H1 (cell line): ENCODE data around the gene LRRFIP1. TPM values are rescaled to one million over a fixed set of nuclear protein-coding genes. Genes with fewer than 3 reads are reported as not detected.

Source experiments
- CTCF ChIA-PET: fragments of 300-600 bp; sonication (Branson Sonifier 250); formaldehyde crosslinking; loops from one replicate; lab custom pipeline; 2021; ENCODE audit not compliant: partially characterized antibody; lab: Charles Lee
- POLR2A ChIA-PET: fragments of 300-600 bp; sonication (Branson Sonifier 250); formaldehyde crosslinking; loops from one replicate; lab custom pipeline; 2021; ENCODE audit warnings: inconsistent platforms; ENCODE audit not compliant: partially characterized antibody; lab: Charles Lee
- DNase-seq, 2 experiments: peaks; one replicate each; pipeline versions ENCODE4 v3.0.0 to v3.0.0-alpha.2; 2010 to 2022; ENCODE audit warnings: low spot score in 2 of 2, low read depth in 1 of 2, mixed read lengths in 1 of 2
- FAIRE-seq: peaks from 2 replicates; lab custom pipeline; 2011; peaks lifted over from hg19 to GRCh38; lab: Jason Lieb, UNC
- H2AFZ ChIP-seq: 2 replicates; pipeline ENCODE4 v1.8.1; 2012; ENCODE audit warnings: low read length, inconsistent platforms
- H2AK5ac ChIP-seq: 2 replicates; pipeline ENCODE4 v1.6.1; 2013; ENCODE audit warnings: low read depth, low read length
- H2BK120ac ChIP-seq: replicated peaks from 2 replicates; pipeline ENCODE3; 2013; ENCODE audit warnings: low read depth, low read length, inconsistent platforms
- H2BK12ac ChIP-seq: 2 replicates; pipeline ENCODE4 v1.6.1; 2013; ENCODE audit warnings: low read depth, low read length
- H2BK15ac ChIP-seq: 2 replicates; pipeline ENCODE4 v1.6.1; 2013; ENCODE audit warnings: low read length
- H2BK20ac ChIP-seq: 2 replicates; pipeline ENCODE4 v1.6.1; 2013; ENCODE audit warnings: low read length
- H2BK5ac ChIP-seq: 2 replicates; pipeline ENCODE4 v1.6.1; 2013; ENCODE audit warnings: low read depth, low read length
- H3K14ac ChIP-seq: 2 replicates; pipeline ENCODE4 v1.6.1; 2013; ENCODE audit warnings: inconsistent platforms; ENCODE audit not compliant: insufficient read length
- H3K18ac ChIP-seq: 2 replicates; pipeline ENCODE4 v1.6.1; 2013; ENCODE audit warnings: low read length; ENCODE audit errors: extremely low read depth
- H3K23ac ChIP-seq: 2 replicates; pipeline ENCODE4 v1.6.1; 2013; ENCODE audit warnings: inconsistent platforms; ENCODE audit not compliant: insufficient read length
- H3K23me2 ChIP-seq: 2 replicates; pipeline ENCODE4 v1.6.1; 2013; ENCODE audit warnings: low read depth, low read length
- H3K27ac ChIP-seq: 2 replicates; pipeline ENCODE4 v1.6.1; 2011; ENCODE audit warnings: low read depth, low read length, inconsistent platforms
- H3K27me3 ChIP-seq, 4 experiments: replicated peaks in 1 of 4; 1 replicate in 1 of 4; 2 replicates in 3 of 4; pipeline versions ENCODE4 v1.6.1 to v1.8.1; 2011 to 2013; ENCODE audit warnings: low read length in 3 of 4, mild to moderate bottlenecking in 3 of 4, inconsistent platforms in 2 of 4, mixed read lengths in 2 of 4, moderate library complexity in 1 of 4; ENCODE audit not compliant: control insufficient read depth in 3 of 4, insufficient read depth in 3 of 4; ENCODE audit errors: extremely low read depth in 1 of 4
- H3K36me3 ChIP-seq, 4 experiments: 2 replicates each; pipeline versions ENCODE4 v1.6.1 to v1.8.1; 2011 to 2013; ENCODE audit warnings: mild to moderate bottlenecking in 4 of 4, low read length in 3 of 4, moderate library complexity in 2 of 4, control low read depth in 1 of 4, inconsistent platforms in 1 of 4; ENCODE audit not compliant: insufficient read depth in 4 of 4, control insufficient read depth in 2 of 4
- H3K4ac ChIP-seq: replicated peaks from 2 replicates; pipeline ENCODE3; 2013; ENCODE audit warnings: low read length, low read depth, mixed read lengths, inconsistent platforms; ENCODE audit not compliant: insufficient read length
- H3K4me1 ChIP-seq, 4 experiments: replicated peaks in 1 of 4; 1 replicate in 1 of 4; 2 replicates in 3 of 4; pipeline versions ENCODE4 v1.6.1 to v1.8.1; 2011 to 2013; ENCODE audit warnings: low read length in 3 of 4, inconsistent platforms in 2 of 4, mixed read lengths in 1 of 4; ENCODE audit not compliant: insufficient read depth in 4 of 4, control insufficient read depth in 3 of 4
- H3K4me2 ChIP-seq, 2 experiments: 2 replicates each; pipeline versions ENCODE4 v1.6.1 to v1.8.1; 2011 to 2013; ENCODE audit warnings: low read depth in 2 of 2, low read length in 2 of 2, control low read depth in 1 of 2, inconsistent platforms in 1 of 2, mild to moderate bottlenecking in 1 of 2; ENCODE audit not compliant: insufficient read depth in 1 of 2
- H3K4me3 ChIP-seq, 4 experiments: fragments of 200-600, 300-600 bp in 1 of 4; sonication (generic), shearing (Covaris generic), sonication (Bioruptor Twin) in 1 of 4; 2 replicates each; pipeline versions ENCODE4 v1.5.1 to v1.8.1; 2011 to 2016; ENCODE audit warnings: low read length in 4 of 4, low read depth in 3 of 4, control low read depth in 2 of 4, inconsistent platforms in 2 of 4, mild to moderate bottlenecking in 2 of 4, mixed read lengths in 1 of 4, moderate library complexity in 1 of 4; ENCODE audit not compliant: insufficient read depth in 2 of 4; ENCODE audit errors: extremely low read depth in 1 of 4
- H3K56ac ChIP-seq: replicated peaks from 2 replicates; pipeline ENCODE3; 2013; ENCODE audit warnings: low read depth, mild to moderate bottlenecking, mixed read lengths, low read length, inconsistent platforms; ENCODE audit not compliant: insufficient read length
- H3K79me1 ChIP-seq: 2 replicates; pipeline ENCODE4 v1.6.1; 2013; ENCODE audit warnings: low read depth, low read length, control low read depth
- H3K79me2 ChIP-seq, 2 experiments: 2 replicates each; pipeline versions ENCODE4 v1.6.1 to v1.8.1; 2012 to 2013; ENCODE audit warnings: low read length in 2 of 2, mild to moderate bottlenecking in 2 of 2, inconsistent platforms in 1 of 2; ENCODE audit not compliant: insufficient read depth in 2 of 2, control insufficient read depth in 1 of 2
- H3K9ac ChIP-seq, 4 experiments: replicated peaks in 1 of 4; 1 replicate in 1 of 4; 2 replicates in 3 of 4; pipeline versions ENCODE4 v1.6.1 to v1.8.1; 2011 to 2013; ENCODE audit warnings: low read depth in 3 of 4, low read length in 3 of 4, control low read depth in 2 of 4, mild to moderate bottlenecking in 2 of 4, moderate library complexity in 2 of 4, inconsistent platforms in 1 of 4; ENCODE audit errors: extremely low read depth in 1 of 4
- H3K9me3 ChIP-seq, 2 experiments: 2 replicates each; pipeline versions ENCODE4 v1.6.1 to v1.8.1; 2012 to 2013; ENCODE audit warnings: mild to moderate bottlenecking in 2 of 2, moderate library complexity in 2 of 2, control low read depth in 1 of 2, inconsistent platforms in 1 of 2, low read depth in 1 of 2, low read length in 1 of 2, mixed read lengths in 1 of 2; ENCODE audit not compliant: insufficient read depth in 2 of 2
- H4K20me1 ChIP-seq, 2 experiments: replicated peaks in 1 of 2; 2 replicates each; pipeline versions ENCODE3 to v1.8.1; 2011 to 2013; ENCODE audit warnings: inconsistent platforms in 2 of 2, low read length in 2 of 2, mild to moderate bottlenecking in 1 of 2; ENCODE audit not compliant: insufficient read depth in 2 of 2, control insufficient read depth in 1 of 2
- H4K5ac ChIP-seq: 2 replicates; pipeline ENCODE4 v1.6.1; 2013; ENCODE audit warnings: low read length, low read depth, mixed read lengths, inconsistent platforms; ENCODE audit not compliant: insufficient read length
- H4K8ac ChIP-seq: 2 replicates; pipeline ENCODE4 v1.8.0; 2013; ENCODE audit warnings: mild to moderate bottlenecking, moderate library complexity, low read length, inconsistent platforms; ENCODE audit not compliant: insufficient read depth; ENCODE audit errors: extremely low read depth
- H4K91ac ChIP-seq: replicated peaks from 2 replicates; pipeline ENCODE3; 2013; ENCODE audit warnings: low read length, mixed read lengths, inconsistent platforms; ENCODE audit not compliant: insufficient read length
- BACH1 ChIP-seq: IDR thresholded peaks from 2 replicates; pipeline ENCODE4 v1.6.1; 2012; ENCODE audit warnings: low read length, improper control_type of control experiment
- CEBPB ChIP-seq: IDR thresholded peaks from 2 replicates; pipeline ENCODE4 v1.6.1; 2012; ENCODE audit warnings: low read depth, low read length
- HDAC2 ChIP-seq, 2 experiments: fragments of 300-600 bp in 1 of 2; sonication (generic) in 1 of 2; IDR thresholded peaks; 2 replicates each; pipeline ENCODE4 v1.6.1; 2011 to 2012; ENCODE audit warnings: low read depth in 2 of 2, low read length in 2 of 2, mild to moderate bottlenecking in 2 of 2, moderate library complexity in 2 of 2, borderline replicate concordance in 1 of 2, inconsistent platforms in 1 of 2
- JUND ChIP-seq: IDR thresholded peaks from 2 replicates; pipeline ENCODE4 v1.6.1; 2011; ENCODE audit warnings: mild to moderate bottlenecking, improper control_type of control experiment, low read length
- POU5F1 ChIP-seq: IDR thresholded peaks from 2 replicates; pipeline ENCODE4 v1.6.1; 2011; ENCODE audit warnings: low read depth, mild to moderate bottlenecking, low read length, moderate library complexity
- RXRA ChIP-seq: IDR thresholded peaks from 2 replicates; pipeline ENCODE4 v1.6.1; 2011; ENCODE audit warnings: low read depth, mild to moderate bottlenecking, low read length, moderate library complexity; ENCODE audit not compliant: insufficient read depth
- SIN3A ChIP-seq, 2 experiments: IDR thresholded peaks in 1 of 2; conservative IDR thresholded peaks in 1 of 2; 2 replicates each; pipeline ENCODE4 v1.6.1; 2011 to 2012; ENCODE audit warnings: low read length in 2 of 2, improper control_type of control experiment in 1 of 2, low read depth in 1 of 2, mild to moderate bottlenecking in 1 of 2
- SIX5 ChIP-seq: IDR thresholded peaks from 2 replicates; pipeline ENCODE4 v1.6.1; 2011; ENCODE audit warnings: mild to moderate bottlenecking, low read depth, low read length
- SP4 ChIP-seq: IDR thresholded peaks from 2 replicates; pipeline ENCODE4 v1.6.1; 2012; ENCODE audit warnings: low read length, inconsistent platforms
- ZNF274 ChIP-seq: IDR thresholded peaks from 2 replicates; pipeline ENCODE4 v1.7.0; 2012; ENCODE audit warnings: low read length, borderline replicate concordance; ENCODE audit errors: extremely low read depth
- WGBS, 2 experiments: shearing (Covaris generic) in 1 of 2; methylation state at CpG; one replicate each; pipeline versions ENCODE4 v1.1.6 to v1.1.7; 2013 to 2015; ENCODE audit warnings: low lambda C conversion rate in 2 of 2, mixed read lengths in 2 of 2, inconsistent platforms in 1 of 2, low coverage in 1 of 2, missing lambda C conversion rate in 1 of 2; ENCODE audit not compliant: insufficient replicate concordance in 2 of 2, insufficient coverage in 1 of 2, insufficient read length in 1 of 2; ENCODE audit errors: extremely low coverage in 1 of 2, missing lambda C conversion rate in 1 of 2; 5-methylcytosine and 5-hydroxymethylcytosine counted together
- polyA plus RNA-seq, 7 experiments: library from polyadenylated mRNA; depleted of rRNA in 3 of 7; stranded (reverse) in 5 of 7; unstranded in 2 of 7; fragments of >200 nt in 5 of 7; fragments of 200-250 nt in 2 of 7; gene quantifications; 1 replicate in 5 of 7; 2 replicates in 1 of 7; 4 replicates in 1 of 7; pipeline versions ENCODE4 v1.2.1 to v1.2.3, GENCODE V29; 2011 to 2013; ENCODE audit warnings: missing spikeins in 2 of 7, mixed read lengths in 2 of 7
- total RNA-seq: library from RNA; stranded (reverse); fragmentation: NEBNext Ultra II Directional; extraction: Animal tissue kit (Norgen Biotek cat#: 25700); gene quantifications from 2 replicates; pipeline ENCODE4 v1.2.1, GENCODE V29; 2021
- TF ChIP-seq, protein P1 (sequence below): IDR thresholded peaks from 2 replicates; pipeline ENCODE4 v1.6.1; 2012; ENCODE audit warnings: inconsistent platforms

LRRFIP1 gene
- total and polyA plus RNA-seq, 2 of the 8 experiments (the other 6 are each of a cell fraction or from before 2014, with no cell fraction given): 12.1 to 75.8 TPM

DNA sequence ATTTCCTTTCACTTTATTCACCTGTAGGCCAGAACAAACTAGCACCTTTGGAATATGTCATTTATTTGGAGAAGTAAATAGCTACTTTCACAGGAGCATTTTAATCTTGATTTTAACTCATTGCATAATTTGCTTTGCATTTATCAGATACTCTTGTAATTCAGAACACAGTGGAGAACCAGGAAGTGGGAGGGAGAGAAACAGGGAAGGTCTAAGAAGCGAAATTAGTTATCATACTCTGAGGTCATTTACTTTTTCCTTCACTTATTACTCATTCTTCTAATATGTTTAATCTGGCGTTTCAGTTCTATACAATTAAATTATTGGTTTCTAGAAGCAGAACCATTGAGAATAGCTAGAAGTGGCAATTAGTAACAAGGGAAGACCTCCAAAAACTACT lies 191.8 kb downstream of the LRRFIP1 start:
- H2AFZ ChIP-seq: no peak overlapping the region
- no peaks in the 10 kb centered on the region for H3K9me3 ChIP-seq
- no peak overlapping the region for H2BK15ac ChIP-seq
- no peak overlapping the region for H2AK5ac ChIP-seq
- no peak overlapping the region for H3K18ac ChIP-seq
- no peak overlapping the region for H3K4me3 ChIP-seq
- FAIRE-seq: no peak
- no peak overlapping the region for H4K8ac ChIP-seq
- no peak overlapping the region for H2BK12ac ChIP-seq
- H4K5ac ChIP-seq: no peak overlapping the region
- ChIA-PET POLR2A (no interaction called here), CTCF (interaction anchor here (0.6 to 1.6 kb wide), 2 partner anchors 8 to 40 kb away, joined by 4 read pairs; no protein-coding TSS in a partner anchor)
- H3K79me2 ChIP-seq: no peaks in the 10 kb centered on the region
- no peak for DNase-seq
- no peak overlapping the region for H3K56ac ChIP-seq
- H3K23ac ChIP-seq: no peak overlapping the region
- no peak overlapping the region for H2BK20ac ChIP-seq
- H4K20me1 ChIP-seq: no peaks in the 10 kb centered on the region
- no peak for TF ChIP-seq HDAC2 (IDR thresholded peaks at IDR 0.05; ENCODE audit: borderline replicate concordance in 1 of 2, low read depth in 2 of 2, low read length in 2 of 2)
- TF ChIP-seq CEBPB: no peak
- TF ChIP-seq JUND: no peak
- TF ChIP-seq, protein P1, sequence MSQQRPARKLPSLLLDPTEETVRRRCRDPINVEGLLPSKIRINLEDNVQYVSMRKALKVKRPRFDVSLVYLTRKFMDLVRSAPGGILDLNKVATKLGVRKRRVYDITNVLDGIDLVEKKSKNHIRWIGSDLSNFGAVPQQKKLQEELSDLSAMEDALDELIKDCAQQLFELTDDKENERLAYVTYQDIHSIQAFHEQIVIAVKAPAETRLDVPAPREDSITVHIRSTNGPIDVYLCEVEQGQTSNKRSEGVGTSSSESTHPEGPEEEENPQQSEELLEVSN: no peak
- no peak for TF ChIP-seq SIX5
- TF ChIP-seq SP4: no peak
- no peak for TF ChIP-seq POU5F1
- no peak for TF ChIP-seq SIN3A (conservative IDR thresholded peaks at IDR 0.05 in 1 of 2, IDR thresholded peaks at IDR 0.05 in 1 of 2; ENCODE audit: low read depth in 1 of 2, low read length in 2 of 2)
- no peak for TF ChIP-seq RXRA
- no peak for TF ChIP-seq ZNF274
- TF ChIP-seq BACH1: no peak
- H3K36me3 ChIP-seq: no peaks in the 10 kb centered on the region
- H3K4ac ChIP-seq: no peak overlapping the region
- no peak overlapping the region for H3K14ac ChIP-seq
- no peaks in the 10 kb centered on the region for H3K79me1 ChIP-seq
- peaks cover 0 to 1% (median 0%) of the 10 kb centered on the region in 4 experiments; a peak in 2 of 7 replicates for H3K27me3 ChIP-seq
- H2BK120ac ChIP-seq: no peak overlapping the region
- no peak overlapping the region for H2BK5ac ChIP-seq
- 84% methylated on average over 2 of the region's 2 CpGs; no CpG with 5 or more reads in 1 of the 2 experiments for WGBS, 2 experiments
- no peak overlapping the region for H3K27ac ChIP-seq
- no peak overlapping the region for H4K91ac ChIP-seq
- no peaks in the 10 kb centered on the region for H3K23me2 ChIP-seq
- H3K9ac ChIP-seq: no peak overlapping the region
- H3K4me1 ChIP-seq: no peaks in the 10 kb centered on the region
- no peak overlapping the region for H3K4me2 ChIP-seq
